IgD-negative memory B cell (primary cell): Measurements from ENCODE around the gene TMEM132E. TPM values are rescaled to one million over a fixed set of nuclear protein-coding genes. Genes with fewer than 3 reads are reported as not detected.

Experiments used
- H3K27ac Mint-ChIP-seq, 3 donors: one replicate each; pipeline ENCODE4 v1.8.0; 2020 to 2022; ENCODE audit warnings: mild to moderate bottlenecking in 3 of 3, mixed read lengths in 3 of 3, moderate library complexity in 1 of 3
- H3K27me3 Mint-ChIP-seq: one replicate; pipeline ENCODE4 v1.8.0; 2021; ENCODE audit warnings: mixed read lengths
- H3K36me3 Mint-ChIP-seq: one replicate; pipeline ENCODE4 v1.8.0; 2020; ENCODE audit warnings: mild to moderate bottlenecking, mixed read lengths
- H3K4me1 Mint-ChIP-seq, 3 donors: one replicate each; pipeline ENCODE4 v1.8.0; 2020 to 2022; ENCODE audit warnings: mixed read lengths in 3 of 3, mild to moderate bottlenecking in 1 of 3
- H3K4me3 Mint-ChIP-seq, 4 donors: one replicate each; pipeline ENCODE4 v1.8.0; 2020 to 2022; ENCODE audit warnings: mild to moderate bottlenecking in 4 of 4, mixed read lengths in 4 of 4, moderate library complexity in 3 of 4
- H3K9me3 Mint-ChIP-seq, 3 donors: one replicate each; pipeline ENCODE4 v1.8.0; 2020 to 2021; ENCODE audit warnings: mixed read lengths in 3 of 3, mild to moderate bottlenecking in 1 of 3
- polyA plus RNA-seq: library from polyadenylated mRNA; unstranded; fragments of 300-500 nt; fragmentation: Illumina TruSeq; gene quantifications from one replicate; pipeline ENCODE4 v1.2.3, GENCODE V29; 2021

The TMEM132E gene
- polyA plus RNA-seq, 1 donor from 2014 or later, result 0.19 TPM

- Mint-ChIP-seq H3K36me3 (no peaks in the 10 kb centered on the region), H3K27ac (no peak overlapping the region), H3K27me3 (peaks cover 5% of the 10 kb centered on the region)
Measured at GRCh38 chr17:34562387-34562786, 17.0 kb upstream of the TMEM132E start.

GRCh38 chr17:34565713-34566112, 13.7 kb upstream of the TMEM132E start:
- Mint-ChIP-seq H3K27me3 (peaks cover 11% of the 10 kb centered on the region), H3K9me3 (no peaks in the 10 kb centered on the region), H3K4me3 (no peak overlapping the region), H3K27ac (no peak overlapping the region), H3K4me1 (no peaks in the 10 kb centered on the region), H3K36me3 (no peaks in the 10 kb centered on the region)

More at GRCh38 chr17:34562387-34562786, 17.0 kb upstream of the TMEM132E start:
- H3K4me3 Mint-ChIP-seq, result no peak overlapping the region
- H3K4me1 Mint-ChIP-seq, result no peaks in the 10 kb centered on the region
- no peaks in the 10 kb centered on the region for H3K9me3 Mint-ChIP-seq

GRCh38 chr17:34566201-34566600, 13.2 kb upstream of the TMEM132E start:
- Mint-ChIP-seq H3K4me1 (no peaks in the 10 kb centered on the region), H3K27ac (no peak overlapping the region), H3K9me3 (no peaks in the 10 kb centered on the region), H3K36me3 (no peaks in the 10 kb centered on the region), H3K27me3 (peaks cover 13% of the 10 kb centered on the region), H3K4me3 (no peak overlapping the region)

DNA sequence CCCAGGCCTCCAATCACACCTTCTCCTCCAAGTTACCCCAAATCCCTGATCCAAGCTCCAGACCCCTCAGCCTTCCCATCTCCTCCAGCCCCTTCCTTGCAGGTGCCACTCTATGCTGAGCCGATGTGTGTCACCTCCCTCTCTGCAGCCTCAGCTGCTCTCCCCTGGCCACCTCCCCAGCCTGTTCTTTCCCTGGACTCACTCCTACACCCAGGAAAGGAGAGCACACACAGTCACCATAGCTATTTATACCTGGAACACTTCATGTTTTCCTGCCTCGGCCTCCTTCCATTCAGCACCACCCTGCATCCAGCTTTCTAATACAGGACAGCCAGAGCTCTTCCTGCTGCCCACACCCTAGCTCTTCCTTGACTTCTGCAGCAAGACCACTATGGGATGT, 12.5 kb upstream of the TMEM132E start:
- no peaks in the 10 kb centered on the region for H3K9me3 Mint-ChIP-seq
- H3K27me3 Mint-ChIP-seq, result peaks cover 16% of the 10 kb centered on the region
- no peak overlapping the region for H3K27ac Mint-ChIP-seq
- H3K4me1 Mint-ChIP-seq, result no peaks in the 10 kb centered on the region
- no peak overlapping the region for H3K4me3 Mint-ChIP-seq
- no peaks in the 10 kb centered on the region for H3K36me3 Mint-ChIP-seq

DNA sequence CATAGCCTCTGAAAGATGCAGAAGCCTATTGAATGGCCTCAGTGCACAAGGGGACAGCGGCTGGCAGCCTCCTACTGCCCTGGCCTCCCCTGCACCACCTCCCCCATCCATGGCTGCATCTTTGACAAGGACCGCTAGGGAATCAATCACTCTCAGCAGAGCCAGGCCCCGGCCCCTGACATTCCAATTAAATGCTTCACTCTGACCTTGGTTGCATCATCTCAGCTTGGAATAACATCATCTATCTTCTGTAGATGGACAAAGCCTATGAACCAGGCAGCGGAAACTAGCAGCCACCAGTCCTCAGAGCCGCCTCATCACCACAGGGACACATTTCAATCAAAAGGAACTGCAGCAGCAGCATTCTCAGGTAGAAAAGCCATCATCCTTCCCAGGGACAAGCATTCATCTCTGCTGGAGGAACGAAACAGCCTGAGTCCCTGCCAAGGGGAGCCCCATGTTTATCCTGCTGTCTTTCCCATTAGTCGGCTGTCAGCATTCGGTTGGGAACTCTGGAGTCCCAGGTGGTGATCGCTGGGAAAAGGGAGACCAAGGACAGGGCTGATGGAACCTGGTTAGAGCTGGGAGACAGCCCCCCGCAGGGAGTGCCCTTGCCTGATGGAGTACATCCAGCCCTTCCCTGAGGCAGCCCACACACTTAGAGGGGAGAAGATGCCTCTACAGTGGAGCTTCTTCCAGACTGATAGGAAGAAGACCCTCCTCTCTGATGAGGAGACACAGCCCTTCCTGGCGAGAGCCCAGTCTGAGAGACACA, 11.5 kb upstream of the TMEM132E start:
- Mint-ChIP-seq H3K27me3 (peaks cover 21% of the 10 kb centered on the region), H3K36me3 (no peaks in the 10 kb centered on the region), H3K4me1 (no peaks in the 10 kb centered on the region), H3K4me3 (peak overlapping the region in 1 of 4 donors; percentile 14), H3K27ac (no peak overlapping the region), H3K9me3 (no peaks in the 10 kb centered on the region)

DNA sequence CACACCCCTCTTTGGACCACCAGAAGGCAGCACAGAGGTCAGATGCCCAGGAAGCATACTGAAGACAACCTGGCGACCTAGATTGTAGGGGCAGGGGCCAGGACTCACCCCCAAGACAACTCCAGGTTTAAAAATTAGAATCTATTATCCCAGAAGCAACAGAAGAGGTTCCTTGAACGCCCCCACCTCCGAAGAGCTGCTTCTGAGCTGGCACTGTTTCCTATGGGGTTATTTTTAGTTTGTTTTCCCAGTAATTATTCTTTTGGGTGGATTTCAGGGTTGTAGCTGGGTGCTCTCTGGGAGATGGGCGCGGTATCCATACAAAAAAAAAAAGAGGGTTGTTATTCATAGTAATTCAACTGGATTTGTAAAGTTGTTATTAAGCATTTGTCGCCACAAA, 10.4 kb upstream of the TMEM132E start:
- no peak overlapping the region for H3K27ac Mint-ChIP-seq
- H3K4me3 Mint-ChIP-seq, result no peak overlapping the region
- H3K36me3 Mint-ChIP-seq, result no peaks in the 10 kb centered on the region
- H3K9me3 Mint-ChIP-seq, result no peaks in the 10 kb centered on the region
- peaks cover 27% of the 10 kb centered on the region for H3K27me3 Mint-ChIP-seq
- H3K4me1 Mint-ChIP-seq, result no peaks in the 10 kb centered on the region

DNA sequence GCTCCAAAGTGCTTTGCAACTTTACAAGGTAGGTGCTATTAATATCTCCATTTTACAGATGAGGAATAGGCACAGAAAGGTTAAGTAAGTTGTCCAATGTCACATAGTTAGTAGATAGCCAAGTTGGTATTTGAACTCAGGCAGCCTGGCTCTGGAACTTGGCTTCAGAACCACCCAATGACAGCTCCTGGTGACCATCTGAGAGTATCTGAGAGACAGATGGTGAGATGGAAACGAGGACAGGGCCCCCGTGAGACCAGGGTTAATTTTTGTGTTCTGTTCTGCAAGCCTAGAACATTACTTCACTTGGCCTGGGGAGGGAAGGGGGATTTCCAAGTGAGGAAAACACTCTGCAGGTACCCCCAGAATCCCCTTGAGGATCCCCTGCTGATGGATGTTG, 9.8 kb upstream of the TMEM132E start:
- no peaks in the 10 kb centered on the region for H3K9me3 Mint-ChIP-seq
- H3K4me1 Mint-ChIP-seq, result no peaks in the 10 kb centered on the region
- no peak overlapping the region for H3K4me3 Mint-ChIP-seq
- no peak overlapping the region for H3K27ac Mint-ChIP-seq
- H3K36me3 Mint-ChIP-seq, result no peaks in the 10 kb centered on the region
- peaks cover 30% of the 10 kb centered on the region for H3K27me3 Mint-ChIP-seq

DNA sequence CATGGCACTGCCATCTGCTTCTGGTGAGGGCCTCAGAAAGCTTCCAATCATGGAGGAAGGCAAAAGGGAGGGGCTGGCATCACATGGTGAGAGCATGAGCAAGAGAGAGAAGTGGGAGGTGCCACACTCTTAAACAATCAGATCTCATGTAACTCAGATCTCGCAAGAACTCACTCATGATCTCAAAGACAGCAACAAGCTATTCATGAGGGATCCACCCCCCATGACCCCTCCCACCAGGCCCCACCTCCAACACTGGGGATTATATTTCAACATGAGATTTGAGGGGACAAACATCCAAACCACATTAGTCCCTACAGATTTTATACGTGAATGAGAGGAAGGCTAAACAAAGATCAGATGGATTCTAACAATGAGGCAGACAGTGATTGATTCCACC, 8.9 kb upstream of the TMEM132E start:
- Mint-ChIP-seq H3K27me3 (peaks cover 34% of the 10 kb centered on the region), H3K4me3 (no peak overlapping the region), H3K27ac (no peak overlapping the region), H3K9me3 (peaks cover 0 to 4% (median 0%) of the 10 kb centered on the region in 3 donors), H3K4me1 (no peaks in the 10 kb centered on the region), H3K36me3 (no peaks in the 10 kb centered on the region)

DNA sequence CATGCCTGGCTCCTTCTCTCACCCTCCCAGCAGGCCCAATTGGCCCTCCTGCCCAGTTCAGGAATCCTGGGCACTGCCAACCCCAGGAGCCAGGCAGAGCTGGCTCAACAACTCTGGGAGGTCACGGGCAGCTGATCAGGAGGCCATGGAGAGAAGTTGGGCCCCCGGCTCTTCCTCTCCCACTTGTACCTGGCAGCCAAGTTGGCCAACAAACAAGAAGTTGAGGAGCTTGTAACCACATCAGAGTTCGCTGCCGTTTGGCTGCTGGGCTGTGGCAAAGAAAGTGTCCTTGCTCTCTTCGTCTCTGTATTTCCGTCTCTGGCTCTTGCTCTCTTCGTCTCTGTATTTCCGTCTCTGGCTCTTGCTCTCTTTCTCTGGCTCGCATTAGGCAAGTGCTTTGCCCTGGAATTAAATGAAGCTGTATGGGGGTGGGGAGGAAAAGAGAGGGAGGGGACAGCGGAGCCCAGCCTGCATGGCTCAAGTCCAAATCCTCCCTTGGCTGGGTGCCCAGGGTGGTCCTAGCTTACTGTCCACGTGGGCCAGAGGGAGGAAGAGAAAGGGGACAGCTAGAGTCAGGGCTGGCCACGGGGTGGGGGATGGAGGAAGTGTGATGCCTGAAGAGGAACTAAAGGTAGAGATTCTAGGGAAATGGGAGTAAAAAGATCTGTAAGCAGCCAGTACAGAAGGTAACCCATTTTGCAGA, 7.8 kb upstream of the TMEM132E start:
- Mint-ChIP-seq H3K27me3 (peaks cover 38% of the 10 kb centered on the region), H3K36me3 (no peaks in the 10 kb centered on the region), H3K9me3 (peaks cover 0 to 4% (median 0%) of the 10 kb centered on the region in 3 donors), H3K4me3 (no peak overlapping the region), H3K27ac (no peak overlapping the region), H3K4me1 (no peaks in the 10 kb centered on the region)

DNA sequence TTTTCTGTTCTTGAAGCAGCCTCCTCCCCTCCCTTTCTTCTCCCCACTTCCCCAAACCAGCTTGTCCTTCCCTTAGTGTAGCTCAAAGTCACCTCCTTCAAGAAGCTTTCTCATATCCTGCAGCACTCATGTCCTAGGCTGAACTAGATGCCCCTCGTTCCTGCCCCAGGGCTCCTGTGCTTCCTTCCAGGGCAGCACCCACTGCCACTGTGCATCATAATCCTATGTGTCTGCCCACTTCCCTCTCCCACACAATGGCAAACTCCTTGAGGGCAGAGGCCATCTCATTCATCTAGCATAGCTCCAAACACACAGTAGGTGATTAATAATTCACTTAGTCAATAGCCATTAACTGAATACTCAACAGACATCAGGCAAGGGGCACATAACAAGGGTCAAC, 6.9 kb upstream of the TMEM132E start:
- H3K36me3 Mint-ChIP-seq, result no peaks in the 10 kb centered on the region
- H3K27ac Mint-ChIP-seq, result no peak overlapping the region
- peaks cover 0 to 2% (median 0%) of the 10 kb centered on the region in 3 donors for H3K4me1 Mint-ChIP-seq
- peaks cover 47% of the 10 kb centered on the region for H3K27me3 Mint-ChIP-seq
- peaks cover 0 to 4% (median 0%) of the 10 kb centered on the region in 3 donors for H3K9me3 Mint-ChIP-seq
- no peak overlapping the region for H3K4me3 Mint-ChIP-seq

GRCh38 chr17:34575182-34575581, 4.2 kb upstream of the TMEM132E start:
- Mint-ChIP-seq H3K9me3 (peaks cover 0 to 4% (median 0%) of the 10 kb centered on the region in 3 donors), H3K4me3 (no peak overlapping the region), H3K27me3 (peaks cover 60% of the 10 kb centered on the region), H3K27ac (no peak overlapping the region), H3K4me1 (peaks cover 0 to 5% (median 5%) of the 10 kb centered on the region in 3 donors), H3K36me3 (no peaks in the 10 kb centered on the region)

DNA sequence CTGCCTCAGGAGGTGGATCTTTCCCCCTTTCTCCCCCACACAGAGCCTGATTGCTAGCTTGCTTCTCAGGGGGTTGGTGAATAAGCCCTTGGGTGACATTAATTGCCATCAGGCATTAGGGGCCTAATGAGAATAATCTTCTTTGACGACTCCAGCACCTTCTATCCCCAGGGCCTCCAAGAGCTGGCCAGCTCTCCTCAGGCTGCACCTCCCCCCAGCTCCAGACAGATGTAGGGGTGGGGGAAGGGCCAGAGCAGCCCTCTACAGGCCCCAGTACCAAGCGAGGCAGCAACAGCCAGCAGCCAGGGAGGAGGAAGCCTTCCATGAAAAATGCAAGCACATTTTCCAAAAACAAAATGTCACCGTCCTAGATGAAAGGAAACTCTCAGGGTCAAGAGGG, 1.4 kb upstream of the TMEM132E start:
- peaks cover 0 to 7% (median 7%) of the 10 kb centered on the region in 3 donors for H3K4me1 Mint-ChIP-seq
- H3K36me3 Mint-ChIP-seq, result no peaks in the 10 kb centered on the region
- peaks cover 0 to 4% (median 0%) of the 10 kb centered on the region in 3 donors for H3K9me3 Mint-ChIP-seq
- H3K27me3 Mint-ChIP-seq, result peaks cover 58% of the 10 kb centered on the region
- no peak overlapping the region for H3K27ac Mint-ChIP-seq
- peak overlapping the region in 2 of 4 donors; percentile 63 to 85 for H3K4me3 Mint-ChIP-seq

DNA sequence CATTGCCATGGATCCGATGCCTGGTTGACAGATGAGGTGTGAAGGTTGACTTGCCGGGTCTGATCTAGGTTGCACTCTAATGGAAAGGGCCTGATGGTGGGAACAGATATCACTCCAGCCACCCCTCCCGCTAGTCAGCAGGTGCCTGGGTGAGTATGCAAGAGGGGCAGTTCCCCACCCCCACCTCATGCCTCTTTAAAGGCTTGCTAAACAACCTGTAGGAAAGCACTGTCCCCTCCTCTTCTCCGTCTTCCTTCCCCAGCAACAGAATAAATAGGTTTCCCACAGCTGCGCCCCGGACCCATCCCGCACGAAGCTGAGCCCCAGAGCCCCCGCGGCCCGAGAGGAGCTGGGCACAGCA, 746 bp upstream of the TMEM132E start:
- H3K9me3 Mint-ChIP-seq, result peaks cover 0 to 4% (median 0%) of the 10 kb centered on the region in 3 donors
- H3K36me3 Mint-ChIP-seq, result no peaks in the 10 kb centered on the region
- peaks cover 58% of the 10 kb centered on the region for H3K27me3 Mint-ChIP-seq
- H3K4me3 Mint-ChIP-seq, result peak overlapping the region; percentile 60 to 85 (median 70)
- peaks cover 0 to 7% (median 7%) of the 10 kb centered on the region in 3 donors for H3K4me1 Mint-ChIP-seq
- no peak overlapping the region for H3K27ac Mint-ChIP-seq

GRCh38 chr17:34579979-34580684, 750 bp downstream of the TMEM132E start:
- H3K27me3 Mint-ChIP-seq, result peaks cover 62% of the 10 kb centered on the region
- H3K4me3 Mint-ChIP-seq, result peak overlapping the region in 2 of 4 donors; percentile 60 to 79
- H3K4me1 Mint-ChIP-seq, result peaks cover 0 to 7% (median 7%) of the 10 kb centered on the region in 3 donors
- no peaks in the 10 kb centered on the region for H3K36me3 Mint-ChIP-seq
- no peak overlapping the region for H3K27ac Mint-ChIP-seq
- H3K9me3 Mint-ChIP-seq, result peaks cover 0 to 1% (median 0%) of the 10 kb centered on the region in 3 donors
